IPS DF 19.7 (cell line): ENCODE results near the gene RHEB.

Experiments
- DNase-seq: peaks from one replicate; pipeline ENCODE4 v3.0.0-alpha.2; 2013; ENCODE audit warnings: low read depth, low spot score

RHEB gene

DNA sequence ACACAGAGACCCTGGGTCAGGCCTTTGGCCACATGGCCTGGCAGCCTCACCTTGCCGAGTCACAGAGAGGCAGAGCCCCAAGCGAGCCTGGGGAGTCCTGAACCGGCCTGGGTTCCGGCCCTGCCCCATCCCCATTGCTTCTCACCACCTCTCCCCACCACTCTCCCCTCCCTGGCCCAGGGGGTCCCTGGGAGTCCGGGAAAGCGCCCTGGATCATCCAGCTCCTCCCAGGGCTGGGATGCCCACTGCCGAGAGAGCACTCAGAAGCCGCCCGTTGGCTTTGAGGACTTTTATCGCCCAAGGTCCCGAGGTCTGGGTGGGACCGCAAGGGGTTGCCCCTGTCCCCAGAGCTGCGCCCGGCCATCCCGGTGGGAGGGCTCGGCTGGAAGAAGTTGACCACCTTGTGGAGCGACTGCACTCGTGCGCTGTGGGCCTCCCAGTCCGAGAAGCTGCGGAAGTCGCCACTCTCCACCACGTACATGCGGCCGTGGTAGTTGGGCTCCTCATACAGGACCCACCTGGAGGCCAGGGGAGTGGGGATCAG is 87.9 kb downstream of the RHEB start:
- no peak for DNase-seq

DNA sequence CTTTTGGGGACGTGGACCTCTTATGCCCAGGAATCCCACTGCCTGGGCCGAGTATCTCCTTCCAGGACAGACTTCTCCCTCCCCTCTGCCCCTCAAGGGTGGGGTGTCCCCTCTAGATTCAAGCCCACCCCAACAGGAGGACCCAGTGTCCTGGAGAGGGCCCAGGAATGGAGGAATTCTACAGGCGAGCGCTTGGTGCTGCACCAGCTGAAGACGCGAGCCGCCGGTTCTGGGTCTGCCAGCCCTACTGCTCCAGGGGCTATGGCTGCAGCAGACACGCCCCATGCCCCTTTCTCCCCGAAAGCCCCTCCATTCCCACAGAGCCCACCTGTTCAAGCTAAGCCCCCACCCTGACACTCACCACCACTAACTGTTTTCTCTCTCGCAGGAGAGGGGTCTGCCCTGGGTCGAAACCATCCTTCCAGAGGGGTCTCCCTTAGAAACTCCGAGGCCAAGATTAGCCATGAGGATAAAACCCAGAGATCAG is 88.4 kb downstream of the RHEB start:
- no peak for DNase-seq

DNA sequence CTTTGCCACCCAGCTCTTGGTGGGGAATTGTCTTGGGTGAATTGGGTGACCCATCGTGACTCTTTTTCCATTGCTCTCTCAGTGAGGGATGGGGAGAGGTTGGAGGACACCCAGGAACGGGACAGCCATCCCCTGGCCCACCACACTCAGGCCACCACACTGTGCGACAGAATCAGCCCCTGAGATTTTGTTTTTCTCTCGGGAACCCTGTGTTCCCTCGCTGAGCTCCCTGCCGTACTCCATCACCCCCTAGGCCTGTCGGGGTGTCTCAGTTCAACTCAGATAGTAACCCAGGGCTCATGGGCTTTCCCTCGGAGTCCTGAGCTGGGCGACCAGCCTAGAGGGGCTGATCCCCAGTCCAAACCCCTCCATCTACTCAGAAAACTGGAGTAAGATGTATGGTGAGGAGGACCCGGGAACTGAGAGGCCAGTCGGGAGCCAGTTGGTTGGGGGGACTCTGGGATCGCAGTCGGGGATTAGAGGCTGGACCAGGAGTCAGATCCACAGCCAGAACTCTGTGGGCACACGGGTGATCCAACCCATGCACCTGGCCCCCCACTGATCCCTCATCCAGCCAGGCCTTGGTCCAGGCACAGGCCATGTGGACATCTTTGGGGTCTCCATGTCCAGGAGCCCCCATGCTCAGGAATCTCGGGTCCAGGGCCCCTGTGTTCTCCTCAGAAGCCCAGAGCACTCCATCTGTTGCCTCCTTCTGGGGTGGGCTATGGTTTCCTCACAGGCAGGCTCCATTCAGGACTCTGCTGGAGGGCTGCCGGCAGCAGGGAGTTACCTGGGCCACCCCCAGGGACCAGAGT is 89.1 kb downstream of the RHEB start:
- DNase-seq, result no peak

DNA sequence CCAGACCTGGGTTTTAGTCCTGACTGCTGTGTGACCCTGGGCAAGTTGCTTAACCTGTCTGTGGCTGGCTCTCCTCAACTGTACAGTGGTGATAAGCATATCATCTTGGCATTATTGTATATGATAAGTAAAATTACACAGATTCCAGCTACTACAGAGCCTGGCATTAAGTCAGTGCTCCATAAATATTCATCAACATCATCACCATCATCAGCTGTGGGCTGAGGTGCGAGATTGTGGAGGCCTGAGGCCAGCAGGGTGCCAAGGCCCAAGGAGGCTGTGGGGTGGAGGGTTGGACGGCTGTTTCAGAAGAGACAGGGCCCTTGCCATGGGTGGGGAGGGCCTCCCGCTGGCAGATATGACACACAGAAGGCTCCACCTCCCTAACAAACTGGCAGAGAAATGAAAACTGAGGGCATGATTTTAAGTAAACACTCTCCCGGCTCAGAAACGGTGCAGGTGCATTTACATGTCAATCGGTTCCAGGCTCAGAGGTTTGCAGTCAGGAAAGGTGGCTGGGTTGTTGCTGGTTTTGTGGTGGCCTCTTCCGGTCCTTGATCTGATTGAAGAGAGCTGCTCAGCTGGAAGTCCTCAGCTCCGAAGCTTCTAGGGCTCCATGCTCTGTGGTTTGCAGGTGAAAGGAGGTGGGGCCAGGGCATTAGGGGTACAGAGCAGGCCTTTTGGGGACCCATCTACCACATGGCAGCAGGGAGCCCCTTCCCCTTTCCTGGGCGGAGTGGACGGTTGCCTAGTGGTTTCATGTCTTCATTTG is 89.9 kb downstream of the RHEB start:
- DNase-seq, result no peak

DNA sequence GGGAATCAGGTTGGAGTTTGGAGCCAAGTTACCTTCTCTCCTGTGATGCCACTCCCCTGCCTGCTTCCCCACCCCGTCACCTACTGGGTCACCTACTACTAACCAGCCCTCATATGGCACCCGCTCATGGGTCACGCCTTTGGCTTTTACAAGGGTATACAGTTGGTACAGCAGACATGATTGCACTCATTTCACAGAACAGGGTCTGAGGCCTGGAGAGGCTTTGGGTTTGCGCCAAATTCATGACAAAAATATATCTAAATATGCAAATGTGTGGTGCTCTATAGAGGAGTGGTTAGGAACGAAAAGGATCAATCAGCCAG is 90.5 kb downstream of the RHEB start:
- no peak for DNase-seq

DNA sequence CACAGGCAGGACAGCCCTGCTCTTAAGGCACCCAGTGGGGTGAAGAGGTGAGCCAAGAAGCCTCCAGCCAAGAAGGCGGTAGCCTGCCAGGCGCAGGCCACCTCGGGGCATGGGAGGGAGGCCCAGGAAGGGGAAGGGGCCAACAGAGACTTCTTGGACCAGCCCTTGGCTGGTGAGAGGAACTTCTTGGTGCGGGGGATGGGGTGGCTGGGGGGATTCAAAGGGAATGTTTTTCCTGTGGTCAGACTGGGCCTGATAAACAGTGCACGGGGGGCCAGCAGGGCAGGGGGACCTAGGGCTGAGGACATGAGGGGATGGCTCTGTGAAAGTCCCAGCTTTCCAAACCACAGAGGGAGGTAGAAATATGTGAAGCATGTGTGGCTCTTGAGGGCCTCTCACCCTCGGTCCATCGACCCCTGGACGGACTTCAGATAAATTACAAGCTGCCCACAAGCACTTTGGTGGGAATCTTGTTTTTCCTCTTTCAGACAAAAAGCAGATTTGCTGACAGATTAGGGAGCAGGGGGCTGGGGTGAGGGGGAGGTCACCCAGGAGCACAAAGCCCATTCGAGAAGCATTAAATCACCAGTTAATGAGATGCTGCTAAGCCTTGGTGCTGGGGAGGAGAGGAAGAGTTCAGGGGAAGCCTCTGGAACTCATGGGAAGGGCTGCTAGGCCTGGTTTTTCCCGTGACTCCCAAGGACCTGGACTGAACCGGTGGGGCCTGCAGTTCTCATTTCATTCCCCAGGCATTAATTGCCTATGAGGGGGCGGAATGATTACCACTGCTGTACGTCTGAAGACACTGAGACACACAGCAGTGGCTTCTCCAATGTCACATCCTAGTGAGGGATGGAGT is 91.1 kb downstream of the RHEB start:
- DNase-seq, result no peak

DNA sequence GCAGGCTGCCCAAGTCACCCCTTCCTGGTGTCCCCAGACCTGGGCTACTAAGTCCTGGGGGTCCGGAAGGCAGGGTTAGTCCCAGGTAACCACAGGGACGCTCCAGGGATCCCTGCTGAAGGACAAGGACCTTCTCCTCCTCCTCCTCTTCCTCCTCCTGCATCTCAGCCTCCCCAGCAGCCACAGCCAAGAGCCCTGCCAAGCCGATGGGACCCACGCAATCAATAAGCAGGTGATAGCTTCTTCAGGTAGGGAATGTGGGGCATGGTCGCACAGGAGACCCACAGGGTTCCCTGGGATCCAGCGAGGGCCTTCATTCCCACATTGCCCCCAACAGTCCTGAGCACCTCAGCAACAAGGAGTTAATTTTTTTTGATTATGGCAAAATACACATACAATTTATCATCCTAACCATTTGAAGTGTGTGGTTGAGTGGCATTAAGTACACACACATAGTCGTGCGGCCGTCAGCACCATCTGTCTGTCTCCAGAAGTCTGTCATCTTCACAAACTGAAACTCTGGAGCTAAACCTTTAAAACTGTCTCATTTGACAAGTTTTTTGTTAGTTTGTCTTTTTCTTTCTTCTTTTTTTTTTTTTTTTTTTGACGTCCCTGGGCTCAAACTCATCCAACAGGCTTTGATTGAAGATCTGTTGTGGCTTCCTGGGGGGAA is 91.9 kb downstream of the RHEB start:
- no peak for DNase-seq

DNA sequence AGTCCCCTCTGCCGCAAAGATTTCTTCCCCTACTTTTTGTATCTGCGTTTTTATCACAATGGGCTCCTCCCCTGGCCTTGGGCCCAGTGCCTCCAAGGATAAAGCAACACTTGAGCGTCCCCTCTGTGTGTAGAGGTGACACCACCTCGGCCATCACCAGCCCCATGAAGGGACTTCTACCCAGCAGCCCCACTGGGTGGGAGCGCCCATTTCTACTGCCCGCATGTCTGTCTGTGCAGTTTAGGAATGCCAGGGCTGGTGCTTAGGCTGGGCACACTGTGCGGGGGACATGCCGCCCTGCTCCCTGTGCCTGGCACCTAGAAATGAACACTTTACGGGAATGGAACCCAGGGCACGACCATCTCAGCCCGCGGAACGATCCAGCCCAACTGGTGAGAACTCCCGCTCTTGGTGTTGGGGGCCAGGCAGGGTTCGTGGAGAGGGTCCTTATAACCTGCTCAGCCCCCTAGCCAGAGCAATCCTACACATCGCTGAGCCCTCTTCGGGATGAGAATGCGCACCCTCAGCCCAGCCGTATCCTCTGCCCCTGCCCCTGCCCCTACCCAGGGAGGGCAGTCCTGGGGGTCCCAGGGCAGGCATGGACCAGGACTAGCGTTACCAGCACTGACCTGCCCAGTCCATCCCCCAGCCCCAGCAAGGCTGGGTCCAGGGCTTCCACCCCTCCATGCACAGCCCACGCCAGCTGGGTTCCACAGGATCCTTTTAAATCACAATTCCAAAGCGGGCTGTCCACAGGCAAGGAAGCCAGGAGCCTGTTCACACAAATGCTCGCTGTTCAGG is 92.6 kb downstream of the RHEB start:
- no peak for DNase-seq

DNA sequence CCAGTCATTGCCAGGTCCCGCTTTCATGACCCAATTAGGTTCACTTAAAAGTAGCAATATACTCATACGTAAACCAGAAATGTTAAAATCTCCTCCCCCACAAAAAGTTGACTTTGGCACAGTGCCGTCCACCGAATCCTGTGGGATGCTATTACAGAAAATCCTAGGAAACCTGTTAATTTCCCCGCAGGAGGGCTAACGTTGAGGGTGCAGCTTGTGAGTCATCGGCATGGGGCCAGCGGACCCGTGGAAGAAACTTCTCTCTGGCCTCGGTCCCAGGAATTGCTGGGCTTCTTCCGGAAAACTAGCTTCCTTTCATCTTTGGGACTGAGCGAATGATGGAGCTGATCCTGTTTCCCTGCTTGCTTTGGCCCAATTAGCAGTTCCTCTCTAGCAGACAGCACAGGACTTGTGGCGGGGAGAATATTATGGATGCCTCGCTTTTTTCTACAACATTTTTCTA is 93.2 kb downstream of the RHEB start:
- no peak for DNase-seq

DNA sequence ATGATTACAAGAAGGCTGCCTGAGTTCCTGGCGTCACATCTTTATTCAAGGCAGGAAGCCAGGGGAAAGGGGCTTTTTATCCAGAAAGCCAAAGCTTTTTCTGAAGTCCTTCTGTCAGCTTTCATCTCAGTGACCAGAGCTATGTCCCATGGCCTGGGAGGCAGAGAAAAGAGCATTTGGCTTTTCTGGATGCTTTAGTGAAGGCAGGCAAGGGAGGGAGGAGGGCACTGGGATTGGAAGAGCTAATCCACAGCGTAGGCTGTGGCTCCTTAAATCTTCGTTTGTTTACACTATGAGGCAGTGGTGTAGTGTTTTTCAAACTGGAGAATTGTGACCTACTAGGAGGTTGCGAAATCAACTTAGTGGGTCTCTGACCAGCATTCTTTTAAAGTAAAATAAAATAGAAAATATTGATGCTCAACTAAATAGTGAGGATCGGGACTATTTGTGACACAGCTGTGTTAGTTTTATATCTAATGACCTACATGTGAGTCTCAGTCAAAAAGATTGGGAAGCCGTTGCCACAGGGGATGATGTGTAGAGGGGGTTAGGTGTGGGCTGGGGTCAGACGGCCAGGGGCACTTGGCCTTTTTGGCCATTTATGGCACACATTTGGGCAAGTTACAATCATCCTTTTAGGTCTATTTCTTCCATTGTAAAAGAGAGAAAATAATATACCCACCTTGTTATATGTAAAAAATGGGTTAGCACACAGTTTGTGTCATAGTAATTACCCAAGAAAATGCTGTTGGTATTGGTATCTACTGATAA is 93.8 kb downstream of the RHEB start:
- no peak for DNase-seq

DNA sequence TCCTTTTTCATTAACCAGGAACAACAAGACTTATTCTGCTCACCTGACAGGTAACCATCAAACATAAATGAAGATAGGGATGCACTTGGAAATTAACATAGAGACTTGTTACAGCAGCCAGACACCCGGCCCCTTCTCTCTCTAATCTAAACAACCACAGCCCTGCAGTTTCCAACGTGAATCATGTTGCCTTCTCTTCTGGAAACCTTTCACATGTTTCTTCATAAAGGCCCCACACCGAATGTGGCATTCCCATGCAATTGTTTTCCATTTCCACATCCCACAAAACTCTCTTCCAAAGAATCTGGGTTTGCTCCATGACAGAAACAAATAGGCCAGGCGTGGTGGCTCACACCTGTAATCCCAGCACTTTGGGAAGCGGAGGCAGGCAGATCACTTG is 94.9 kb downstream of the RHEB start:
- DNase-seq, result no peak

DNA sequence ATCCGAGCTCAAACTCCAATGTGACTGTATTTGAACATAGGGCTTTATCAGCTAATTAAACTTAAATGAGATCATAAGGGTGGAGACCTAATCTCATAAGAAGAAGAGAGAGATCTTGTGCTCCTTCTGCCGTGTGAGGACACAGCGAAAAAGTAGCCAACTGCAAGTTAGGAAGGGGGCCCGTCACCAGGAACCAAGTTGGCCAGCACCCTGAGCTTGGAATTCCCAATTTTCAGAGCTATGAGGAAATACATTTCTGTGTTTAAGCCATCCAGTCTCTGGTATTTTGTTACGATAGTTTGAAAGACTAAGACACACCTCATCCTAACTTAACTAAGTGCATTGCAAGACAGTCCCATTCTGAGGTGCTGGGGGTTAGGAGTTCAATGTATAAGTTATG is 95.8 kb downstream of the RHEB start:
- DNase-seq, result no peak

DNA sequence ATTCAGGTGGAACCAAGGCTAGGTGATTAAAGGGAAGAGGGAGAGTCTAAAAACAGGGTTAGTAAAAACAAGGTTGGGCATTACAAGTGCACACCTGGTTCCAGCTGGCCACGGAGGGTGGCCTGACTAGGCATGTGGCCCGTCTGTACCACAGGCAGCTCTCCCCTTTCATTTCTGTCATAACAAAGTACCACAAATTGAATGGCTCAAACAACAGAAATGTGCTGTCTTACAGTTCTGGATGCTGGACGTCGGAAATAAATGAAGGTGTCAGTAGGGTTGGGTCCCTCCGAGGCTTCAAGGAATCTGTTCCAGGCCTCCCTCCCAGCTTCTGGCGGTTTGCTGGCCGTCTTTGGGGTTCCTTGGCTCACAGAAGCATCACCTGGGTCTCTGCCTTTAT is 96.5 kb downstream of the RHEB start:
- no peak for DNase-seq

DNA sequence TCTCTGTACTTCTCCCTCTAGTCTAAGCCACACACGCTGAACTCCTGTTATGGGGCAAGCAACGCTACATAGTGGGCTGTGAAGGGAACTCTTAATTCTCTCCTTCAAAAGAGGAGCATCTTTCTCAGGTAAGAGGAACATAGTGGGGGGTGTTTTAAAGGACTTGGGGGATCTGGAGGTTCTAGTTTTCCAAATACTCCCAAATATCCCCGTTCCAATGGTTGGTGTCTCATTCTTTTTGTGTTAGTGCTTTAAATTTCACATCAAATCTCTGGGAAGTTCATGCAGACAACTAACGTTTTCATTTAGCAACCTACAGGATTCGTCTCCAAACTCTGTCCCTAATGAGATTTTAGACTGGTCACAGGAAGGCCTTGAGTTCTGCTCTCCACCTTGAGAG is 97.5 kb downstream of the RHEB start:
- DNase-seq, result no peak

DNA sequence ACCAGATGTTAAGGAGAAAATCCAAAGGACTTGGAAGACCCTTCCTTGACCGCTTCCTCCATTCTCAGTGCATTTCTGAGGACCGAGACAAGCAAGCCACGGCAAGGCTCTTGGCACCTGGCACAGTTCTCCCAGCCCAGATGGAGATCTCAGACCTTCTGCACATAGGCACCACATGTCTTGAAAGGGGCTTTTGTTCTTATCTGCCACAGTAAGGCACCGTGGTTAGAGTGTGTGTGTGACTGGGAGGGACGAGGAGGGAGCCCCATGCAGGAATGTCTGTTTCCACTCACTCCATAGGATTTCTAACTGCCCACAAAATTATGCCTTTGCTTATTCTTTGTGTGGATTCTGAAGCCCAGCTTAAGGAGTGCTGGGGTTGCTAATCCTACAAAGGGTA is 99.6 kb downstream of the RHEB start:
- DNase-seq, result no peak

DNA sequence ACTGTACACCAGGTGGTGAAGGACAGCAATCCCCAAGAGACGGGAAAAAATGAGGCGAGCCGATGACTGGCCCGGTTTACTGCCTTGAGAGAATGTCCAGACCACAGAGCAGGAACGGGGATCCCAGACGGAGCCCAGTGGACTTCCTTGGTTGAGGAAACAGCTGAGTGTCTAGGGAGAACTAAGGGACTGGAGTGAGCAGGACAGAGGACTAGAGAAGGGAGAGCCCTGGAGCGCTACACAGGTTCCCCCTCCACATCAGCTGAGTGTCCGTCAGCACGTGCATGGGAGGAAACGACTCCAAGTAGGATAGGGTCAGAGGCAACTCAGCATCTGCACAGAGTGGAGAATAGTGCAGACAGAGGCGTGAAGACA is 102.8 kb downstream of the RHEB start:
- no peak for DNase-seq

DNA sequence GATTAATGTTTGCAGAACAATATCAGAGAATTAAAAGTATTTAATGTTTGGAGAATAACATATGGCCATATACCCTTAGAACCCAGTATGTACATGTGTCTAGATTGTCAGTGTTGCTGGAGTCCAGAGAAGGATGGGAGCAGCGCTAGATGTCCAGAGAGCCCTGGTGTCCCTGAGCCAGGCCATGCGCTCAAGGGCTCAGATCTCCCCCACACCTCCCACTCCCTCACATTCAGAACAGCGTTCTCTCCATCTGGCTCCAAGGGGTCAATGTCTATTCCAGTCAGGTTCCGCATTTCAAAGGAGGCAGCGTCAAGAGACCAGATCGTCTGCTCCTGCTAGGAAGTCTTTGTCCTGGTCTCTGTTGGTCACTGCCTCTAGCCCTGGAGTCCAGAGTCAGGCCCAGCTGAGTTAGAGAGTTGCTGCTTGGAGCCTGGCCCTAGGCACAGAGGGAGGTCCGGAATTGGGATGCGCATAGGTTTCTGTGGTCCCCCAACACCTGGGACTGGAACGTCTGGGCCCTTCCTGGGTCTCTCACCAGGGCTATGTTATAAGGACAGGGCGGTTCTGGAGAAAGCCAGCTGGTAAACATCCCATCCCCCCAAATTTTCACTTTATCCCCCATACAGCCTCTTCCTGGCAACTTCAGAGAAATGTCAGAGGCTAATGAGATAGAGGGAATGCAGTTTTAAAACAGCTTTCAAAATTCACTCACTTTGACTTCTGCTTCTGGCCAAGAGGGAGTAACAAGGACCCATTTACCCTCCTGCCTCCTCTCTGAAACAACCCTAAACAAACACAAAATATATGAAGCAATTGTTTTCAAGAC is 103.4 kb downstream of the RHEB start:
- DNase-seq, result peak; percentile 40
